H9 (cell line): ENCODE measurements around the gene ARAF. TPM values are rescaled to one million over a fixed set of nuclear protein-coding genes. Genes with fewer than 3 reads are reported as not detected.

Experiments used
- DNase-seq: peaks from one replicate; pipeline ENCODE4 v3.0.0-alpha.2; 2017
- H2AFZ ChIP-seq: one replicate; pipeline ENCODE4 v1.6.1; 2013; ENCODE audit warnings: mild to moderate bottlenecking, low read length, control low read depth, moderate library complexity
- H2AK5ac ChIP-seq: 2 replicates; pipeline ENCODE4 v1.6.1; 2013; ENCODE audit warnings: low read length, control low read depth, mixed read lengths; ENCODE audit not compliant: insufficient read length
- H2BK120ac ChIP-seq: one replicate; pipeline ENCODE4 v1.6.1; 2013; ENCODE audit warnings: low read depth, mild to moderate bottlenecking, low read length, control low read depth, inconsistent platforms; ENCODE audit not compliant: poor library complexity, severe bottlenecking
- H2BK12ac ChIP-seq: 2 replicates; pipeline ENCODE4 v1.6.1; 2013; ENCODE audit warnings: low read length, control low read depth, mixed read lengths, low read depth; ENCODE audit not compliant: insufficient read length
- H2BK15ac ChIP-seq: 2 replicates; pipeline ENCODE4 v1.6.1; 2013; ENCODE audit warnings: low read depth, low read length, control low read depth
- H2BK20ac ChIP-seq: one replicate; pipeline ENCODE4 v1.6.1; 2013; ENCODE audit warnings: low read depth, mild to moderate bottlenecking, low read length, control low read depth, inconsistent platforms; ENCODE audit not compliant: poor library complexity, severe bottlenecking
- H2BK5ac ChIP-seq: 2 replicates; pipeline ENCODE4 v1.6.1; 2013; ENCODE audit warnings: low read length, control low read depth, mixed read lengths; ENCODE audit not compliant: insufficient read length
- H3K14ac ChIP-seq: 2 replicates; pipeline ENCODE4 v1.6.1; 2013; ENCODE audit warnings: low read length, control low read depth; ENCODE audit not compliant: insufficient read depth
- H3K18ac ChIP-seq: 2 replicates; pipeline ENCODE4 v1.6.1; 2013; ENCODE audit warnings: low read depth, mild to moderate bottlenecking, mixed read lengths, low read length, control low read depth; ENCODE audit not compliant: insufficient read length
- H3K23ac ChIP-seq: 2 replicates; pipeline ENCODE4 v1.6.1; 2013; ENCODE audit warnings: low read length, control low read depth, mixed read lengths, low read depth; ENCODE audit not compliant: insufficient read length
- H3K23me2 ChIP-seq: 2 replicates; pipeline ENCODE4 v1.6.1; 2013; ENCODE audit warnings: low read depth, mild to moderate bottlenecking, mixed read lengths, low read length, control low read depth; ENCODE audit not compliant: insufficient read length, poor library complexity, severe bottlenecking
- H3K27ac ChIP-seq: 2 replicates; pipeline ENCODE4 v1.5.1; 2013; ENCODE audit warnings: low read length, control low read depth, mixed read lengths, low read depth; ENCODE audit not compliant: insufficient read length
- H3K27me3 ChIP-seq: 2 replicates; pipeline ENCODE4 v1.6.1; 2013; ENCODE audit warnings: low read length, control low read depth, inconsistent platforms; ENCODE audit not compliant: insufficient read depth
- H3K4ac ChIP-seq: 2 replicates; pipeline ENCODE4 v1.6.1; 2013; ENCODE audit warnings: low read depth, mild to moderate bottlenecking, control low read depth, inconsistent platforms, low read length, moderate library complexity
- H3K4me1 ChIP-seq: 2 replicates; pipeline ENCODE4 v1.6.1; 2013; ENCODE audit warnings: low read length, control low read depth, inconsistent platforms; ENCODE audit not compliant: insufficient read depth
- H3K4me2 ChIP-seq: 2 replicates; pipeline ENCODE4 v1.6.1; 2013; ENCODE audit warnings: low read length, control low read depth, mixed read lengths; ENCODE audit not compliant: insufficient read length, insufficient read depth
- H3K56ac ChIP-seq: 2 replicates; pipeline ENCODE4 v1.6.1; 2013; ENCODE audit warnings: low read depth, mild to moderate bottlenecking, mixed read lengths, low read length, control low read depth; ENCODE audit not compliant: insufficient read length
- H3K79me1 ChIP-seq: 2 replicates; pipeline ENCODE4 v1.6.1; 2013; ENCODE audit warnings: low read depth, mild to moderate bottlenecking, moderate library complexity, low read length, control low read depth, inconsistent platforms; ENCODE audit not compliant: insufficient read depth, poor library complexity, severe bottlenecking
- H3K79me2 ChIP-seq: 2 replicates; pipeline ENCODE4 v1.6.1; 2013; ENCODE audit warnings: low read length, control low read depth, inconsistent platforms; ENCODE audit not compliant: insufficient read depth
- H3K9ac ChIP-seq: 2 replicates; pipeline ENCODE4 v1.6.1; 2013; ENCODE audit warnings: low read length, control low read depth, mixed read lengths; ENCODE audit not compliant: insufficient read length; ENCODE audit errors: extremely low read depth
- H3K9me3 ChIP-seq: one replicate; pipeline ENCODE4 v1.6.1; 2013; ENCODE audit warnings: low read depth, low read length, inconsistent platforms; ENCODE audit not compliant: control insufficient read depth
- H3T11ph ChIP-seq: one replicate; pipeline ENCODE4 v1.6.1; 2013; ENCODE audit warnings: mild to moderate bottlenecking, low read length, control low read depth, inconsistent platforms
- H4K20me1 ChIP-seq: one replicate; pipeline ENCODE4 v1.6.1; 2013; ENCODE audit not compliant: control insufficient read depth, insufficient read length, insufficient read depth
- H4K5ac ChIP-seq: 2 replicates; pipeline ENCODE4 v1.6.1; 2013; ENCODE audit warnings: low read depth, mild to moderate bottlenecking, mixed read lengths, low read length, control low read depth; ENCODE audit not compliant: insufficient read length
- H4K8ac ChIP-seq: replicated peaks from 2 replicates; pipeline ENCODE4 v1.6.1; 2013; ENCODE audit warnings: low read length, control low read depth, mixed read lengths, low read depth; ENCODE audit not compliant: insufficient read length
- H4K91ac ChIP-seq: 2 replicates; pipeline ENCODE4 v1.6.1; 2013; ENCODE audit warnings: low read depth, mild to moderate bottlenecking, moderate library complexity, mixed read lengths, low read length, control low read depth; ENCODE audit not compliant: insufficient read length
- H3K27ac Mint-ChIP-seq, 3 experiments: 2 replicates in 2 of 3; 3 replicates in 1 of 3; pipeline ENCODE4 v1.8.0; 2020 to 2021; ENCODE audit warnings: mixed read lengths in 3 of 3, mild to moderate bottlenecking in 1 of 3, moderate library complexity in 1 of 3
- H3K27me3 Mint-ChIP-seq: 2 replicates; pipeline ENCODE4 v1.8.0; 2021; ENCODE audit warnings: low read depth, mild to moderate bottlenecking, moderate library complexity, mixed read lengths
- H3K36me3 Mint-ChIP-seq, 3 experiments: 2 replicates in 2 of 3; 3 replicates in 1 of 3; pipeline ENCODE4 v1.8.0; 2020 to 2021; ENCODE audit warnings: low read depth in 3 of 3, mixed read lengths in 3 of 3; ENCODE audit not compliant: insufficient read depth in 1 of 3
- H3K4me1 Mint-ChIP-seq, 2 experiments: 2 replicates each; pipeline ENCODE4 v1.8.0; 2020; ENCODE audit warnings: mixed read lengths in 2 of 2
- H3K4me3 Mint-ChIP-seq, 2 experiments: 2 replicates in 1 of 2; 3 replicates in 1 of 2; pipeline ENCODE4 v1.8.0; 2020 to 2021; ENCODE audit warnings: mild to moderate bottlenecking in 2 of 2, mixed read lengths in 2 of 2, moderate library complexity in 1 of 2
- H3K9me3 Mint-ChIP-seq, 2 experiments: 2 replicates in 1 of 2; 3 replicates in 1 of 2; pipeline ENCODE4 v1.8.0; 2020; ENCODE audit warnings: mild to moderate bottlenecking in 2 of 2, mixed read lengths in 2 of 2, moderate library complexity in 1 of 2
- WGBS: extraction: QIAGEN DNeasy Blood & Tissue Kit; methylation state at CpG from one replicate; pipeline ENCODE4 v1.1.7; 2013; ENCODE audit warnings: missing lambda C conversion rate, low lambda C conversion rate, mixed read lengths; ENCODE audit not compliant: insufficient read length; ENCODE audit errors: extremely low coverage; 5-methylcytosine and 5-hydroxymethylcytosine counted together
- total RNA-seq: library from RNA; stranded (reverse); gene quantifications from 2 replicates; pipeline ENCODE4 v1.2.1, GENCODE V29; 2021
- TF ChIP-seq, protein P1 (sequence below): fragments of 200-600 bp; sonication (generic); conservative IDR thresholded peaks from 3 replicates; pipeline ENCODE4 v1.8.0; 2021; ENCODE audit warnings: antibody characterized with exemption, mild to moderate bottlenecking

Gene ARAF
- total RNA-seq, 1 experiment from 2014 or later: 48.1 TPM

GRCh38 chrX:47572773-47573340, 11.9 kb downstream of the ARAF start:
- Histone ChIP-seq H3K9ac (no peak overlapping the region), H3K9me3 (peaks cover 43% of the 10 kb centered on the region), H4K8ac (no peak overlapping the region), H4K91ac (peak overlapping the region; percentile 52), H3K79me2 (no peaks in the 10 kb centered on the region), H3K18ac (peak overlapping the region; percentile 35), H2BK15ac (no peak overlapping the region), H3T11ph (no peak overlapping the region), H3K56ac (no peak overlapping the region), H4K20me1 (no peaks in the 10 kb centered on the region), H3K27me3 (no peaks in the 10 kb centered on the region), H3K27ac (no peak overlapping the region), H2BK120ac (no peak overlapping the region), H2BK12ac (peak overlapping the region; percentile 46), H2BK20ac (no peak overlapping the region), H4K5ac (no peak overlapping the region), H3K4me2 (peak overlapping the region; percentile 4), H3K79me1 (no peaks in the 10 kb centered on the region), H3K23ac (no peak overlapping the region), H2BK5ac (no peak overlapping the region), H2AK5ac (no peak overlapping the region), H2AFZ (no peak overlapping the region), H3K23me2 (no peaks in the 10 kb centered on the region), H3K4ac (no peak overlapping the region), H3K14ac (no peak overlapping the region), H3K4me1 (peaks cover 3% of the 10 kb centered on the region; the same call in 1 of the 2 replicates)
- DNase-seq: peak; percentile 53
- H3K4me1 Mint-ChIP-seq: peaks cover 13 to 26% of the 10 kb centered on the region in 2 experiments
- H3K27ac Mint-ChIP-seq: peak overlapping the region; percentile 92 to 96 (median 94); a peak in 4 of 7 replicates
- TF ChIP-seq, protein P1, sequence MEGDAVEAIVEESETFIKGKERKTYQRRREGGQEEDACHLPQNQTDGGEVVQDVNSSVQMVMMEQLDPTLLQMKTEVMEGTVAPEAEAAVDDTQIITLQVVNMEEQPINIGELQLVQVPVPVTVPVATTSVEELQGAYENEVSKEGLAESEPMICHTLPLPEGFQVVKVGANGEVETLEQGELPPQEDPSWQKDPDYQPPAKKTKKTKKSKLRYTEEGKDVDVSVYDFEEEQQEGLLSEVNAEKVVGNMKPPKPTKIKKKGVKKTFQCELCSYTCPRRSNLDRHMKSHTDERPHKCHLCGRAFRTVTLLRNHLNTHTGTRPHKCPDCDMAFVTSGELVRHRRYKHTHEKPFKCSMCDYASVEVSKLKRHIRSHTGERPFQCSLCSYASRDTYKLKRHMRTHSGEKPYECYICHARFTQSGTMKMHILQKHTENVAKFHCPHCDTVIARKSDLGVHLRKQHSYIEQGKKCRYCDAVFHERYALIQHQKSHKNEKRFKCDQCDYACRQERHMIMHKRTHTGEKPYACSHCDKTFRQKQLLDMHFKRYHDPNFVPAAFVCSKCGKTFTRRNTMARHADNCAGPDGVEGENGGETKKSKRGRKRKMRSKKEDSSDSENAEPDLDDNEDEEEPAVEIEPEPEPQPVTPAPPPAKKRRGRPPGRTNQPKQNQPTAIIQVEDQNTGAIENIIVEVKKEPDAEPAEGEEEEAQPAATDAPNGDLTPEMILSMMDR: no peak
- peaks cover 39 to 56% (median 50%) of the 10 kb centered on the region in 3 experiments for H3K36me3 Mint-ChIP-seq
- peaks cover 85 to 90% of the 10 kb centered on the region in 2 experiments for H3K9me3 Mint-ChIP-seq
- peaks cover 3% of the 10 kb centered on the region; the same call in 1 of the 2 replicates for H3K27me3 Mint-ChIP-seq
- H3K4me3 Mint-ChIP-seq: no peak overlapping the region; a peak in 1 of 5 replicates
- no CpG with 5 or more reads among the region's 9 CpGs for WGBS
